Nephron progenitor cell (in vitro differentiated cells): Measurements from ENCODE around the gene PDE8A.
"Not testable (repeated sequence)": the region's sequence is repeated elsewhere in the genome, so short reads cannot be mapped to it uniquely, and the experiment has no call there.

ENCODE experiments used
- DNase-seq: peaks from one replicate; pipeline ENCODE4 v3.0.0; 2021
- H3K27ac Mint-ChIP-seq: 2 replicates; pipeline ENCODE4 v1.8.0; 2021; ENCODE audit warnings: mild to moderate bottlenecking, moderate library complexity, mixed read lengths
- H3K27me3 Mint-ChIP-seq: 2 replicates; pipeline ENCODE4 v1.8.0; 2021; ENCODE audit warnings: mild to moderate bottlenecking, low read depth, mixed read lengths; ENCODE audit not compliant: poor library complexity
- H3K36me3 Mint-ChIP-seq: 2 replicates; pipeline ENCODE4 v1.8.0; 2021; ENCODE audit warnings: low read depth, mixed read lengths
- H3K4me1 Mint-ChIP-seq: 2 replicates; pipeline ENCODE4 v1.8.0; 2021; ENCODE audit warnings: mixed read lengths
- H3K4me3 Mint-ChIP-seq: 2 replicates; pipeline ENCODE4 v1.8.0; 2021; ENCODE audit warnings: mild to moderate bottlenecking, moderate library complexity, mixed read lengths
- H3K9me3 Mint-ChIP-seq: 2 replicates; pipeline ENCODE4 v1.8.0; 2021; ENCODE audit warnings: mild to moderate bottlenecking, moderate library complexity, mixed read lengths
- TF ChIP-seq, protein P1 (sequence below): fragments of 200-600 bp; sonication (generic); IDR thresholded peaks from 2 replicates; pipeline ENCODE4 v1.5.0; 2021; ENCODE audit warnings: antibody characterized with exemption

The PDE8A gene

DNA sequence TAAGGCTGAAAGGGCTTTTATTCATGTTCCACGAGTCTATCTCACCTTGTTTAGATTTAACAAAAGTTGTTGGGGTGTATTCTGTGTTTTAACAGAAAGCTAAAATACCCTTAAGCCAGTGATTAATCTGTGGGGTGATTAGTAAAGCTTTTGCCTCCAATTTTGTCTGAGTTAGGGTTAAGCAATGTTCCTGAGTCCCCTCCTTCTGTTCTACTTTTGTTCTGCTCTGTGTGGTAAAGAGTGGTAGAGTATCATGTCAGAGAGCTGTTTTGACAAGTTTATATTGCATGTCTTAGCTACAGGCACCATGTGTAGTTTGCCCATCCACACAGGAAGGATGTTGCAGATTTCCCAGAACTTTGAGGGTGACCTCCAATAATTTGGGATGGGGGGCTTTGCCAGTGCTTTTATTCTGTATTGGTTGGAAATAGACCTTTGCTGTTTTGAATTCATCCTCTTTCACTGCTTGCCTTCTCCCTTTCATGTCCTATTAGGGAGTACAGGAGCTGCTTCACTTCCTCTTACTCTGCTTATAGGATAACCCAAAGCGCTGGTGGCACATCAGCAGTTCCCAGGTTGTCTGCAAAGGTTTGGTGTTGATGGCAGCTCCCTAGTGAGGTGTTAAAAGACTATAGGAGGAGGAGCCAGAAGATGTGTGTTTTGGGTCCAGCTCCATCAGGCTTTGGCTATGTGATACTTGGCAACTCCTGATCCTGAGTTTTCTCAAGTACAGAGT lies 7.4 kb downstream of the PDE8A start:
- Mint-ChIP-seq H3K4me1 (peaks cover 9% of the 10 kb centered on the region), H3K4me3 (no peak overlapping the region), H3K27ac (no peak overlapping the region), H3K27me3 (peaks cover 46% of the 10 kb centered on the region), H3K36me3 (no peaks in the 10 kb centered on the region), H3K9me3 (no peaks in the 10 kb centered on the region)
- TF ChIP-seq, protein P1, sequence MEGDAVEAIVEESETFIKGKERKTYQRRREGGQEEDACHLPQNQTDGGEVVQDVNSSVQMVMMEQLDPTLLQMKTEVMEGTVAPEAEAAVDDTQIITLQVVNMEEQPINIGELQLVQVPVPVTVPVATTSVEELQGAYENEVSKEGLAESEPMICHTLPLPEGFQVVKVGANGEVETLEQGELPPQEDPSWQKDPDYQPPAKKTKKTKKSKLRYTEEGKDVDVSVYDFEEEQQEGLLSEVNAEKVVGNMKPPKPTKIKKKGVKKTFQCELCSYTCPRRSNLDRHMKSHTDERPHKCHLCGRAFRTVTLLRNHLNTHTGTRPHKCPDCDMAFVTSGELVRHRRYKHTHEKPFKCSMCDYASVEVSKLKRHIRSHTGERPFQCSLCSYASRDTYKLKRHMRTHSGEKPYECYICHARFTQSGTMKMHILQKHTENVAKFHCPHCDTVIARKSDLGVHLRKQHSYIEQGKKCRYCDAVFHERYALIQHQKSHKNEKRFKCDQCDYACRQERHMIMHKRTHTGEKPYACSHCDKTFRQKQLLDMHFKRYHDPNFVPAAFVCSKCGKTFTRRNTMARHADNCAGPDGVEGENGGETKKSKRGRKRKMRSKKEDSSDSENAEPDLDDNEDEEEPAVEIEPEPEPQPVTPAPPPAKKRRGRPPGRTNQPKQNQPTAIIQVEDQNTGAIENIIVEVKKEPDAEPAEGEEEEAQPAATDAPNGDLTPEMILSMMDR = no peak
- no peak for DNase-seq

GRCh38 chr15:84990507-84990906 lies 8.9 kb downstream of the PDE8A start:
- TF ChIP-seq, protein P1 = no peak
- Mint-ChIP-seq H3K4me1 (peaks cover 9% of the 10 kb centered on the region), H3K27ac (no peak overlapping the region), H3K36me3 (no peaks in the 10 kb centered on the region), H3K27me3 (peaks cover 32% of the 10 kb centered on the region), H3K4me3 (no peak overlapping the region), H3K9me3 (no peaks in the 10 kb centered on the region)
- DNase-seq = no peak

DNA sequence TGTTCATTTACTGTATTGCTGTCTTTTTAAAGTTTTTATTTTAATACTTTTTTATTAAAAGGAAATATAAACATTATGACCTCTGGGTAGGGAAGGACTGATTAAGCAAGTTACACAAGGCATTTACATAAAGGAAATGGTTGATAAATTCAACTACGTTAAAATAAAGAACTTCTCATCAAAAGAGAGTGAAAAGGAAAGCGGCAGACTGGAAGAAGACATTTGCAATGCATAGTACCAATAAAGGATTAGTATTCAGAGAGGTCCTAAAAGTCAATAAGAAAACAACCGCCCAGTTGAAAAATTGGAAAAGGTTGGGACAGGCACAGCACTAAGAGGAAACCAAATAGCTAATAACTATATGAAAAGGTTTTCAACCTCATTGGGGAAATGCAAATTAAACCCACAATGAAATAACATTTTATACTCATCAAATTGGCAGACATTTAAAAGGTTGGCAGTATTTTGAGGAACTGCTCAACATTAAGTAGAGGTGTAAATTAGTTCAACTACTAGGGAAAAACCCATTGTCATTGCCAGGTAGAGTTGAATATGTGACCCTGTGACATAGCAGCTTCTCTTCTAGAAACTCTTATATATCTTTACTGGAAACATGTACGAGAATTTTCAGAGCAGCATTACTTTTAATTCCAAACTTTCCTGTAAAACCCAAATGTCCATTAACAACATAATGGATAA lies 9.5 kb downstream of the PDE8A start:
- H3K4me3 Mint-ChIP-seq = no peak overlapping the region
- H3K27me3 Mint-ChIP-seq = peaks cover 25% of the 10 kb centered on the region
- DNase-seq = no peak
- TF ChIP-seq, protein P1 = no peak
- no peaks in the 10 kb centered on the region for H3K9me3 Mint-ChIP-seq
- H3K4me1 Mint-ChIP-seq = peaks cover 9% of the 10 kb centered on the region
- no peaks in the 10 kb centered on the region for H3K36me3 Mint-ChIP-seq
- no peak overlapping the region for H3K27ac Mint-ChIP-seq

GRCh38 chr15:84992157-84992944 lies 10.7 kb downstream of the PDE8A start:
- TF ChIP-seq, protein P1 = no peak
- H3K27ac Mint-ChIP-seq = no peak overlapping the region

DNA sequence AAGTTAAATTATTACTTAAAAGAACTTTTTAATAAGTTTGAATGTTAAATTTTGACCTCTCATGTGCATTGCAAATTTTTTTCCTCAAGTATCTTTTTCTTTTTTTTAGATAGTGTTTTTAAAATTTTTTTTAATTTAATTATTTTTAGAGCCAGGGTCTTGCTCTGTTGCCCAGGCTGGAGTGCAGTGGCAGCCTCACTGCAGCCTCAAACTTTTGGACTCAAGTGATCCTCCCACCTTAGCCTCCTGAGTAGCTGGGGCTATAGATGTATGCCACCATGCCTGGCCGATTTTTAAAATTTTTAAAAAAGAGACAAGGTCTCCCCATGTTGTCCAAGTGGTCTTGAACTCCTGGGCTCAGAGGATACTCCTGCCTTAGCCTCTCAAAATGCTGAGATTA lies 14.4 kb downstream of the PDE8A start:
- H3K4me1 Mint-ChIP-seq = no peaks in the 10 kb centered on the region
- no peak overlapping the region for H3K4me3 Mint-ChIP-seq
- H3K9me3 Mint-ChIP-seq = no peaks in the 10 kb centered on the region
- H3K27me3 Mint-ChIP-seq = peaks cover 12% of the 10 kb centered on the region
- H3K27ac Mint-ChIP-seq = no peak overlapping the region
- TF ChIP-seq, protein P1 = no peak
- H3K36me3 Mint-ChIP-seq = no peaks in the 10 kb centered on the region
- DNase-seq = no peak

More at GRCh38 chr15:84992157-84992944, 10.7 kb downstream of the PDE8A start:
- DNase-seq = no peak
- no peaks in the 10 kb centered on the region for H3K36me3 Mint-ChIP-seq
- H3K27me3 Mint-ChIP-seq = peaks cover 17% of the 10 kb centered on the region
- H3K4me1 Mint-ChIP-seq = peaks cover 9% of the 10 kb centered on the region
- H3K4me3 Mint-ChIP-seq = no peak overlapping the region
- no peaks in the 10 kb centered on the region for H3K9me3 Mint-ChIP-seq

GRCh38 chr15:84996714-84997113 lies 15.1 kb downstream of the PDE8A start:
- H3K4me1 Mint-ChIP-seq, H3K9me3 Mint-ChIP-seq, DNase-seq, H3K4me3 Mint-ChIP-seq, H3K36me3 Mint-ChIP-seq, H3K27ac Mint-ChIP-seq: not testable (repeated sequence)
- H3K27me3 Mint-ChIP-seq = peaks cover 12% of the 10 kb centered on the region

DNA sequence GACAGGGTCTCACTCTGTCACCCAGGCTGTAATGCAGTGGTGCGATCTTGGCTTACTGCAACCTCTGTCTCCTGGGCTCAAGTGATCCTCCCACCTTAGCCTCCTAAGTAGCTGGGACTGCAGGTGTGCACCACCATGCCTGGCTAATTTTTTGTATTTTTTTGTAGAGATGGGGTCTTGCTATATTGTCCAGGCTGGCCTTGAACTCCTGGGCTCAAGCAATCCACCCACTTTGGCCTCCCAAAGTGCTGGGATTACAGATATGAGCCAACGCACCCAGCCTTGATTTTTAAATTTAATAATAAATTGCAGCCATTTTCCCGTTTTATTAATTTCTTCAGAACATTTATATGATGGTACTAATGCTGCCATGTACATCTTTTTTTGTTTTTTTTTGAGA lies 15.6 kb downstream of the PDE8A start:
- H3K27ac Mint-ChIP-seq, H3K36me3 Mint-ChIP-seq, H3K9me3 Mint-ChIP-seq, H3K4me1 Mint-ChIP-seq, DNase-seq, H3K4me3 Mint-ChIP-seq: not testable (repeated sequence)
- H3K27me3 Mint-ChIP-seq = peaks cover 11% of the 10 kb centered on the region
